ENCODE results near the gene CKMT2. TPM values are rescaled to one million over a fixed set of nuclear protein-coding genes. Genes with fewer than 3 reads are reported as not detected.
"Not testable (repeated sequence)": the region's sequence is repeated elsewhere in the genome, so short reads cannot be mapped to it uniquely, and the experiment has no call there.

CKMT2 gene
- total RNA-seq, 4 donors from 2014 or later, result 8.6 to 14.9 (median 12.9) TPM

DNA sequence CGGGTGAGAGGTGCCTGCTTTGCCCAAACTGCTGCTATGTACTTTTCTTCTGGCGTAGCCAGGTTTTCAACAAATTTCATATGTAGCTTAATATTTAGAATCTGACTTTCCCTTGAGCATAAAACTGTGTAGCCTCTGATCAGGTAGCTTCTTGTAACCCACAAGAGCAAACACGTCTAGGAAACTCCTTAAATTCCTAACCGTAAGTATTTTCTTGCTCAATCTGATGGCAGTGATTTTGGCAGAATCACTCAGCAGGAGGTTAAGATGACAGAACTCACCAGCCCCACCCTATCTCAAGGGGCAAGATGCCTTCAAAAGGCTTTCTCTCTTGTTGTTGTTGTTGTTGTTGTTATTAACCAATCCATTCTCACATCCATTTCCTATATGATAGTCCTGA, 20.8 kb downstream of the CKMT2 start:
- no peak overlapping the region for H3K27ac ChIP-seq (replicated peaks in 1 of 4)
- no peak for DNase-seq (ENCODE audit: extremely low spot score)
- H3K4me3 ChIP-seq, result no peak overlapping the region
- H3K36me3 ChIP-seq, result peaks cover 0 to 78% (median 35%) of the 10 kb centered on the region in 4 donors
- no peak for TF ChIP-seq POLR2AphosphoS5 (IDR thresholded peaks at IDR 0.05)
- no peak for TF ChIP-seq POLR2A (IDR thresholded peaks at IDR 0.05; ENCODE audit: low read depth)
- TF ChIP-seq, protein P1, sequence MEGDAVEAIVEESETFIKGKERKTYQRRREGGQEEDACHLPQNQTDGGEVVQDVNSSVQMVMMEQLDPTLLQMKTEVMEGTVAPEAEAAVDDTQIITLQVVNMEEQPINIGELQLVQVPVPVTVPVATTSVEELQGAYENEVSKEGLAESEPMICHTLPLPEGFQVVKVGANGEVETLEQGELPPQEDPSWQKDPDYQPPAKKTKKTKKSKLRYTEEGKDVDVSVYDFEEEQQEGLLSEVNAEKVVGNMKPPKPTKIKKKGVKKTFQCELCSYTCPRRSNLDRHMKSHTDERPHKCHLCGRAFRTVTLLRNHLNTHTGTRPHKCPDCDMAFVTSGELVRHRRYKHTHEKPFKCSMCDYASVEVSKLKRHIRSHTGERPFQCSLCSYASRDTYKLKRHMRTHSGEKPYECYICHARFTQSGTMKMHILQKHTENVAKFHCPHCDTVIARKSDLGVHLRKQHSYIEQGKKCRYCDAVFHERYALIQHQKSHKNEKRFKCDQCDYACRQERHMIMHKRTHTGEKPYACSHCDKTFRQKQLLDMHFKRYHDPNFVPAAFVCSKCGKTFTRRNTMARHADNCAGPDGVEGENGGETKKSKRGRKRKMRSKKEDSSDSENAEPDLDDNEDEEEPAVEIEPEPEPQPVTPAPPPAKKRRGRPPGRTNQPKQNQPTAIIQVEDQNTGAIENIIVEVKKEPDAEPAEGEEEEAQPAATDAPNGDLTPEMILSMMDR (IDR thresholded peaks at IDR 0.05), result no peak
- TF ChIP-seq EP300 (IDR thresholded peaks at IDR 0.05), result no peak
- intact Hi-C loops (cut with DNase I), result no loop called here
- H3K27me3 ChIP-seq, result no peaks in the 10 kb centered on the region
- 98% methylated on average over 4 of the region's 4 CpGs for WGBS
- peaks cover 0 to 9% (median under 1%) of the 10 kb centered on the region in 4 donors for H3K4me1 ChIP-seq
- no peaks in the 10 kb centered on the region for H3K9me3 ChIP-seq

DNA sequence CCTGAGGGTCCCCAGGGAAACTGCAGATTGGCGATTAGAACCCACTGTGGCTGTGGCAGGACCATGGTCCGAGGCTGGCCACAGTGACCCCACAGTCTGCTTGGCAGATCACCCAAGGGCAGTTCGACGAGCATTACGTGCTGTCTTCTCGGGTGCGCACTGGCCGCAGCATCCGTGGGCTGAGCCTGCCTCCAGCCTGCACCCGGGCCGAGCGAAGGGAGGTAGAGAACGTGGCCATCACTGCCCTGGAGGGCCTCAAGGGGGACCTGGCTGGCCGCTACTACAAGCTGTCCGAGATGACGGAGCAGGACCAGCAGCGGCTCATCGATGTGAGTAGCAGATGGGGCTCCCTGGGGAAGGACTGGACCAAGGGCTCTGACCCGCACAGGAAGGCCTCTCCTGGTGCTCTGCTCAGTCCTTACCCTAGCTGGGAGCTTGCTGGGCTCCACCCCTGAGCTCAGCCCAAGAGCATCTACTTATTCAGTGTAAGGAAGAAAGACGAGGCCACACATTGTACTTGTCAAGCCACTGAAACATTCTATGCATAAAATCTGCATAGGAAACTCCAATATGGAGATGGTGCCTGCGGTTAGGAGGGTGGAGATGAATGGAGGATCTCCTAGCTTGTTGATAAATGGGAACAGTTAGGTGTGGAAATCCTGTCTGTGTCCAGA, 21.9 kb downstream of the CKMT2 start:
- no peak overlapping the region for H3K4me3 ChIP-seq
- WGBS, result 92% methylated on average over 15 of the region's 21 CpGs
- TF ChIP-seq, protein P1 (IDR thresholded peaks at IDR 0.05), result no peak
- TF ChIP-seq POLR2A (IDR thresholded peaks at IDR 0.05; ENCODE audit: low read depth) (no peak), POLR2AphosphoS5 (IDR thresholded peaks at IDR 0.05) (no peak), EP300 (IDR thresholded peaks at IDR 0.05) (no peak)
- H3K27me3 ChIP-seq, result no peaks in the 10 kb centered on the region
- intact Hi-C loops (cut with DNase I), result no loop called here
- peaks cover 0 to 89% (median 43%) of the 10 kb centered on the region in 4 donors for H3K36me3 ChIP-seq
- H3K9me3 ChIP-seq, result no peaks in the 10 kb centered on the region
- no peak overlapping the region for H3K27ac ChIP-seq (replicated peaks in 1 of 4)
- DNase-seq (ENCODE audit: extremely low spot score), result no peak
- H3K4me1 ChIP-seq, result peaks cover 0 to 5% (median 0%) of the 10 kb centered on the region in 4 donors

DNA sequence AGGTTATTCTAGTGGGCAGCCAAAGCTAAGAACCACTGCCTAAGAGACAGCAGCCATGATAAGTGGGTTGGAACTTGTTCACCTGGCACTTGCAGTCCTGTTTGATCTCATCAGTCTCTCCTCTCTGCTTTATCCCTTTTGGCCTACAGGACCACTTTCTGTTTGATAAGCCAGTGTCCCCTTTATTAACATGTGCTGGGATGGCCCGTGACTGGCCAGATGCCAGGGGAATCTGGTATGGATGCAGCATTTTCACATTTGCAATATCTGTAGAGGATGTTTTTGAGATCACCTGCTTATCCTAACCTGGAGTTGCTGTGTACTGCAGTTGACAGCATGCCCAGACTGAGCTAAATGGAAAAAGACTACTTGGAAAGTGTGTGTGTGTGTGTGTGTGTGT, 23.6 kb downstream of the CKMT2 start:
- 80% methylated on average over 1 of the region's 1 CpG for WGBS
- intact Hi-C loops (cut with DNase I), result no loop called here

DNA sequence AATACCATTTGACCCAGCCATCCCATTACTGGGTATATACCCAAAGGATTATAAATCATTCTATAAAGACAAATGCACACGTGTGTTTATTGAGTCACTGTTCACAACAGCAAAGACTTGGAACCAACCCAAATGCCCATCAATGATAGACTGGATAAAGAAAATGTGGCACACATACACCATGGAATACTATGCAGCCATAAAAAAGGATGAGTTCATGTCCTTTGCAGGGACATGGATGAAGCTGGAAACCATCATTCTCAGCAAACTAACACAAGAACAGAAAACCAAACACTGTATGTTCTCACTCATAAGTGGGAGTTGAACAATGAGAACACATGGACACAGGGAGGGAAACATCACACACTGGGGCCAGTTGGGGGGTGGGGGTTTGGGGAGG, 29.7 kb downstream of the CKMT2 start:
- DNase-seq (ENCODE audit: extremely low spot score); H3K4me3 ChIP-seq; H3K9me3 ChIP-seq; H3K4me1 ChIP-seq; intact Hi-C loops (cut with DNase I); H3K27me3 ChIP-seq; H3K27ac ChIP-seq (replicated peaks in 1 of 4): not testable (repeated sequence)
- WGBS, result 100% methylated on average over 1 of the region's 1 CpG
- H3K36me3 ChIP-seq, result peaks cover 0 to 92% (median 26%) of the 10 kb centered on the region in 4 donors

More for the DNA sequence above, 23.6 kb downstream of the CKMT2 start:
- H3K27me3 ChIP-seq, result no peaks in the 10 kb centered on the region
- no peak overlapping the region for H3K27ac ChIP-seq (replicated peaks in 1 of 4)
- H3K4me1 ChIP-seq, result no peaks in the 10 kb centered on the region
- H3K4me3 ChIP-seq, result no peak overlapping the region
- no peak for DNase-seq (ENCODE audit: extremely low spot score)
- peaks cover 0 to 100% (median 43%) of the 10 kb centered on the region in 4 donors for H3K36me3 ChIP-seq
- no peaks in the 10 kb centered on the region for H3K9me3 ChIP-seq
- TF ChIP-seq POLR2A (IDR thresholded peaks at IDR 0.05; ENCODE audit: low read depth) (no peak), EP300 (IDR thresholded peaks at IDR 0.05) (no peak), POLR2AphosphoS5 (IDR thresholded peaks at IDR 0.05) (no peak)
- TF ChIP-seq, protein P1 (IDR thresholded peaks at IDR 0.05), result no peak

DNA sequence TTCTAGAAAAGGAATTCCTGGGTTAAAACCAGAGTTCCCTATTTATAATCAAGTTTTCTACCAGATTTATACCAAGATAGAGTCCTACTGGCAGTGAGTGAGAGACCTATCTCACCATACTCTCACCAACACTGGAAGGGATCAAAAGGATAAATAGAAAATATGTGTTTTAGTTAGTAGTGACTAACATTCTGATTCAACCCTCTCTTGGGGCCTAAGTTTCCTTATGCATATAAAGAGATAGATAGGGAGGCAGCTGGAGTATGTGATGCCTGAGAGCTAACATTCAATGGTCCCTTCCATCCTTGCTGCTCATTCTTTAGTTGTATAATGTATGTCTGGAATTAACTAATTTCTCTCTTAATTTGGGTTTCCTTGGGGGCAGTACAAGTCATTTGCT, 32.0 kb downstream of the CKMT2 start:
- intact Hi-C loops (cut with DNase I), result no loop called here
- H3K27ac ChIP-seq (replicated peaks in 1 of 4), result no peak overlapping the region
- H3K36me3 ChIP-seq, result peaks cover 0 to 92% (median 8%) of the 10 kb centered on the region in 4 donors
- DNase-seq (ENCODE audit: extremely low spot score), result no peak
- H3K27me3 ChIP-seq, result no peaks in the 10 kb centered on the region
- H3K9me3 ChIP-seq, result no peaks in the 10 kb centered on the region
- TF ChIP-seq POLR2AphosphoS5 (IDR thresholded peaks at IDR 0.05), result no peak
- TF ChIP-seq, protein P1 (IDR thresholded peaks at IDR 0.05), result no peak
- no peak for TF ChIP-seq EP300 (IDR thresholded peaks at IDR 0.05)
- TF ChIP-seq POLR2A (IDR thresholded peaks at IDR 0.05; ENCODE audit: low read depth), result no peak
- no peak overlapping the region for H3K4me3 ChIP-seq
- H3K4me1 ChIP-seq, result no peaks in the 10 kb centered on the region
